HG02852 (cell line): ENCODE results near the gene PSTPIP1.
"Not testable (repeated sequence)": the region's sequence is repeated elsewhere in the genome, so short reads cannot be mapped to it uniquely, and the experiment has no call there.

Experiments
- ATAC-seq: cut with Tn5 transposase; IDR thresholded peaks from one replicate; pipeline ENCODE4 v1.9.1; 2021; ENCODE audit warnings: mild to moderate bottlenecking, moderate library complexity; ENCODE audit not compliant: unreplicated experiment

PSTPIP1 gene

GRCh38 chr15:76994971-76995945 lies at the start of gene PSTPIP1:
Gene PSTPIP1, plus strand, starts transcription at chr15:76995126. Its CDS starts 448 bp downstream, at chr15:76995574.
- no peak for ATAC-seq

- no peak for ATAC-seq
These were observed 49.3 kb upstream of the PSTPIP1 start for GRCh38 chr15:76945494-76946093.

- no peak for ATAC-seq
These were observed 47.5 kb upstream of the PSTPIP1 start for GRCh38 chr15:76947454-76947853.

GRCh38 chr15:76951220-76951619 lies 43.7 kb upstream of the PSTPIP1 start:
- no peak for ATAC-seq

DNA sequence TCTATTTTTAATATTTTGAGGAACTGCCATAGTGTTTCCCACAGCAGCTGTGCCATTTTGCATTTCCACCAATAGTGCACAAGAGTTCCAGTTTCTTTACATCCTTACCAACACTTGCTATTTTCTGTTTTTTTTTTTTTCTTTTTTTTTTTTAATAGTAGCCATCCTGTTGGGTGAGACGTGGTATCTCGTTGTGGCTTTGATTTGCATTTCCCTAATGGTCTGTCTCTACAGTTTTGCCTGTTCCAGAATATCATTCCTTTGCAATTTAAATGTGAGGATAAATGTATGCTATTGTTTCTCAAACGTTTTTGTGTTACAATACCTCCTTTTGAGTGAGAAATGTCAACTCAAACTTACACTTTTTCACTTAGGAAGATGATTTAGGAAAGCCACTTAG lies 41.0 kb upstream of the PSTPIP1 start:
- no peak for ATAC-seq

DNA sequence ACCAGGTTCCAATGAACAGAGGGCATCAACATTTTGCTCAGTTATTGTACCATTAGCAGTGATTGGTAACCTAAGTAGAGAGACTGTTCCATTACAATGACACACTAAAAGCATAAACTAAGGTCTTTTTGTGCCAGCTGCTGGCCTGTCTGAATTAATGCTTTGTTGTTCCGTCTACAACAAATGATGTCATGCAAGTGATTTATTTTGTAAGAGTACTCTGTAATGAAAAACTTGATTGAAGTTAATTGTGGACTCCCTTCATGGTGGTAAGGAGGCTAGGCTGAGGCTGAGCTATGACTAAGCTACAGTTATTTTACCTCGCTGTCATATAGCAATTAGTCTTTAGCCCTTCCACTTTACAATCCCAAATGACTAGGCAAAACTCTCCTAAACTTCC lies 40.2 kb upstream of the PSTPIP1 start:
- ATAC-seq: no peak

- no peak for ATAC-seq
These were observed 33.5 kb upstream of the PSTPIP1 start for GRCh38 chr15:76961268-76962011.

GRCh38 chr15:76962337-76963013 lies 32.5 kb upstream of the PSTPIP1 start:
- ATAC-seq: no peak

DNA sequence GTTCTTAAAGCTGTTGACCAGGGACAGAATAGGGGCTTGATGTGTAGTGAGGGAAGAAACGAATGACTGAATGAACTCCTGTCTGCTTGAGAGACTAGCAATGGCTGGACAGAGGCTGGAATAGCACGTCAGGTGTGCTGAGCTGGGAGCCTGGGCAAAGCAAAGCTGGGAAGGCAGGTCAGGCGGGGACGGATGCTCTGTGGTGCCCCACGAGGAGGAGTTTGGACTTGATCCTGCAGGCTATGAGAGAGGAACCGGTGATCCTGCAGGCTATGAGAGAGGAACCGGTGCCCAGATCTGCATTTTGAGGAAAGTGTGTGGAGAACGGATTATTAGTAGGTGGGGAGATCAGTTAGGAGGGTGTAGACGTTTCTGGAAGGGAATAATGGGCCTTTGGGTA lies 31.3 kb upstream of the PSTPIP1 start:
- ATAC-seq: no peak

GRCh38 chr15:76964157-76964556 lies 30.8 kb upstream of the PSTPIP1 start:
- ATAC-seq: no peak

DNA sequence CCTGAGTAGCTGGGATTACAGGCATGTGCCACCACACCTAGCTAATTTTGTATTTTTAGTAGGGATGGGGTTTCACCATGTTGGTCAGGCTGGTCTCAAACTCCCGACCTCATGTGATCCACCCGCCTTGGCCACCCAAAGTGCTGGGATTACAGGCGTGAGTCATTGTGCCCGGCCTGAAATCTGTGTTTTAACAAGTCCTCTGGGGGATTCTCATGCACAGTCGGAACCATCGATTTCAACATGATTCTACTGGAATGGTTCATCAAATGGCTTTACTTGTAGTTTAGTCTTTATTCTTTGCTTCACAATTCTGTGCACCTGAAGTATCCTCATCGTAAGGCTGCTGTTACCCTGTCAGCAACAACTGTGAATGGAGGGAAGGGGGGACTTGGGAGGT lies 28.9 kb upstream of the PSTPIP1 start:
- not testable (repeated sequence) for ATAC-seq

DNA sequence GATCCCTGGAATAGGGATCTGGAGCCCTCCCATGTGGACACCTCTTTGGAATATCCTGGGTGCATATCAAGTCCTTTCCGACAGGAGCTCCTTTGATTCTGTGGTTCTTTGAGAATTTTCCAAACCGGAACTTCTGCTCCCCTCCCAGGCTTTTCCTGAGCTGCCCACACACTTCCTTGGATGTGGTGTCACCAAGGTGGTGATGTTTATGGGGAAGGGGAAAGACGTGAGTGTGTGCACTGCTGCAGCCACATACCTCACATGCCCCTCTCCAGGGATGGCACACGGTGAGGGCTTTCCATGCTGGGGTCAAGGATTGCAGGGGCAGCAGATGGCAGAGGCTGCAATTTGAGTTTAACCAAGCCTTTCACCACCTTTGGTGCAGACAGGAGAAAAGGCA lies 27.9 kb upstream of the PSTPIP1 start:
- no peak for ATAC-seq

DNA sequence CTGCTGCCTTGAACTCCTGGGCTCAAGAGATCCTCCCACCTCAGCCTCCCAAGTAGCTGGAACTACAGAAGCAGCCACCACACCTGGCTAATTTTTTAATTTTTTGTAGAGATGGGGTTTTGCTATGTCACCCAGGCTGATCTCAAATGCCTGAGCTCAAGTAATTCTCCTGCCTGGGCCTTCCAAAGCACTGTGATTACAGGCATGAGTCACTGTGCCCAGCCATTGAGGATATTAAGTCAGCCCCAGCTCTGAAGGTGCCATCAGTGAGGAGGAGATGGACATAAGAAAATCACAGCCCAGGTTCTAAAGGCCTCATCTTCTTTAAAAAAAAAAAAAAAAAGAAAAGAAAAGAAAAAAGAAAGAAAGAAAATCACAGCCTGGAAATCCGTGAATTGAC lies 26.6 kb upstream of the PSTPIP1 start:
- no peak for ATAC-seq

GRCh38 chr15:76972389-76973361 lies 22.3 kb upstream of the PSTPIP1 start:
- ATAC-seq: no peak

- ATAC-seq: no peak
These were observed 21.6 kb upstream of the PSTPIP1 start for GRCh38 chr15:76973362-76973743.

- no peak for ATAC-seq
These were observed 21.0 kb upstream of the PSTPIP1 start for GRCh38 chr15:76973906-76974305.

DNA sequence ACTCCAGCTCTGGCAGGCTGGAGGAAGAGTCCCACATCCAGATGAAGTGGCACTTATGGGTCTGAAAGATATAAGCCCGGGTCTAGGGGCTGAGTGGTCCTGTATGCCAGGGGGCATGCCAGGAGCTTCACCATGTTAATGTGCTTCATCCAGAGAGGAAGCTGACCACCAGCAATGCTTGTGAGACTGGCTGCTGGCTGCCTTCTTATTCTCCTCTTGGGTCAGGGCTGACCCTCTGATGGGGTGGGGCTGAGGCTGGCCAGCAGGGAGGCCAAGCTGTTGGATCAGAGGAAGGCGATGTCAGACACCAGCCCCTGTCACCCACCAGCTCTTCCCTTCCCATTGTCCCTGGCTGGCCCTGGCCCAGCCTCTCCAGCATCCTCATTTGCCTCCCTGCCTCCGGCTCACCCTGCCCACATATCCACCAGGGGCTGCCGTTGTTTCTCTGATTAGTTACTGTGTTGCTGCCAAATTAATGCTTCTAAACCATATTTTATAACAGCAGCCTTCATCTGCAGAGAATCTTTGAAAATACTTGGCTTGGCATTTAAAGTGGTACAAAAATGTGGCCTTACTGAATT lies 20.4 kb upstream of the PSTPIP1 start:
- ATAC-seq: no peak

DNA sequence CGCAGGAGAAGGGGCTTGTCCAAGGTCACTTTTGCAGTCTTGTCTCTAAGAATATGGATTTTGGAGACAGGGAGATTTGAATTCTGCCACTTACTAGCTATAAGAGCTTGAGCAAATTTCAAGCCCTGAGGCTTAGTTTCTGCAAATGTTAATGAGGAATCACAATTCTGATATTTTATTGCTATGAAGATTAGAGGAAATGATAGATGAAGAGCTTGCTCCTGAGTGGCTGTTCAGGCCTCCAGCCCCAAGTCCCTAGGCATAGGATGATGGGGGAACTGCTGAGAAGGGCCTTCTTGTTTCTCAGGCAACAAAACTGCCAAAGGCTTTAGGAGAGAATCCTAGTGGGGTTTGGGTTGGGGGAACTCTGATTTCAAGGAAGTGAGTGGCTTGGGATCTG lies 18.8 kb upstream of the PSTPIP1 start:
- no peak for ATAC-seq

- ATAC-seq: no peak
These were observed 18.2 kb upstream of the PSTPIP1 start for GRCh38 chr15:76976572-76977270.
